ENCODE measurements around the gene C10orf62. TPM values are rescaled to one million over a fixed set of nuclear protein-coding genes. Genes with fewer than 3 reads are reported as not detected.

Gene C10orf62
- total and polyA plus RNA-seq, 10 of the 15 experiments (the other 5 are each of a cell fraction or from before 2014, with no cell fraction given): not detected

DNA sequence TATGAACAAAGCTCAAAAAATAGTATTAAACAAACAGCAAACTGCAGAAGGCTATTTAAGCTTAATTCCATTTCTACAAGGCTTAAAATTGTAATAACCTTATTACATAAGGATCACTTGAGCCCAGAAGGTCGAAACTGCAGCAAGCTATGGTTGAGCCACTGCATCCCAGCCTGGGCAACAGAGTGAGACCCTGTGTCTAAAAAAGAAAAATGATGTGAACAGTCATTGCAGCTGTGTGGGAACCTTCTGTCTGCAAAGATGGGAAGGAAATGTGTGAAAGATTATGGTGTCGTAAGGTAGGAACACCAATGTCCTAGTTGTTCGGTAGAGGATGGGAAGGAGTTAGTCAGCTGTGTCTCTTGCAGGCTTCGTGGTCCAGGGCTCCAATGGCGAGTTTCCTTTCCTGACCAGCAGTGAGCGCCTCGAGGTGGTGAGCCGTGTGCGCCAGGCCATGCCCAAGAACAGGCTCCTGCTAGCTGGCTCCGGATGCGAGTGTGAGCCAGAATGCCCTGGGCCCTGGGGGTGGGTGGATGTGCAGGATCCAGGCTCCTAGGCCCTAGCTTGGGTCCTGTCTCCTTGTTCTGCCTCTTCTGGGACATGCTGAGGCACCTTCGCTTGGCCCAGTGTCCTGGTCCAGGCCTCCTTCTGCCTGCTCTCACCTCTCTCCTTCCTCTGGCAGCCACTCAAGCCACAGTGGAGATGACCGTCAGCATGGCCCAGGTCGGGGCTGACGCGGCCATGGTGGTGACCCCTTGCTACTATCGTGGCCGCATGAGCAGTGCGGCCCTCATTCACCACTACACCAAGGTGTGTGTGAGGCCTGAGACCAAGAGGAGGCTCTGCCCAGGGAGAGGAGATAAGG is 9.1 kb downstream of the C10orf62 start:
- BruUV-seq (replicated peaks): no TSS peak
- H2AFZ ChIP-seq (ENCODE audit: control insufficient read depth, low read depth, low read length): no peak overlapping the region
- H3K27ac ChIP-seq (ENCODE audit: control insufficient read depth, insufficient read depth): no peak overlapping the region
- ATAC-seq: no peak
- no peak for TF ChIP-seq MEF2A (IDR thresholded peaks at IDR 0.05; ENCODE audit: insufficient read depth, low read depth, low read length)
- no peak for DNase-seq (ENCODE audit: low read depth, low spot score)
- H3K4me2 ChIP-seq (ENCODE audit: control insufficient read depth, insufficient read depth): no peak overlapping the region
- H4K20me1 ChIP-seq (ENCODE audit: control insufficient read depth, insufficient read depth): no peaks in the 10 kb centered on the region
- no peaks in the 10 kb centered on the region for H3K79me2 ChIP-seq (ENCODE audit: control insufficient read depth, insufficient read depth, low read length)
- 75% methylated on average over 19 of the region's 19 CpGs for WGBS (ENCODE audit: insufficient coverage, insufficient replicate concordance, low lambda C conversion rate, missing lambda C conversion rate)
- FAIRE-seq: no peak
- ChIA-PET CTCF (interaction anchor here (0.9 to 1.9 kb wide), 2 partner anchors 23 to 26 kb away, joined by 4 to 6 read pairs; partner anchors contain the start of gene ANKRD2), SMC1A (ENCODE audit: uncharacterized antibody, unreplicated experiment) (no interaction called here), RAD21 (ENCODE audit: unreplicated experiment) (no interaction called here), POLR2A (no interaction called here)
- H3K4me3 ChIP-seq: no peak overlapping the region
- H3K27me3 ChIP-seq (replicated peaks in 1 of 2; ENCODE audit: control insufficient read depth in 2 of 2, insufficient read depth in 2 of 2, low read length in 1 of 2): no peaks in the 10 kb centered on the region; a peak in 1 of 4 replicates
- no peaks in the 10 kb centered on the region for H3K9me3 ChIP-seq (replicated peaks; ENCODE audit: control insufficient read depth, insufficient read depth, low read length)
- no peak overlapping the region for H3K9ac ChIP-seq (ENCODE audit: control insufficient read depth, insufficient read depth, low read length)
- no peaks in the 10 kb centered on the region for H3K36me3 ChIP-seq (ENCODE audit: control insufficient read depth in 2 of 2, insufficient read depth in 2 of 2, low read length in 1 of 2)
- H3K4me1 ChIP-seq (ENCODE audit: control insufficient read depth, insufficient read depth, low read length): no peaks in the 10 kb centered on the region
- intact Hi-C loops (cut with micrococcal nuclease; ENCODE audit: unreplicated experiment): no loop called here
- in situ Hi-C loops (cut with MboI): no loop called here

DNA sequence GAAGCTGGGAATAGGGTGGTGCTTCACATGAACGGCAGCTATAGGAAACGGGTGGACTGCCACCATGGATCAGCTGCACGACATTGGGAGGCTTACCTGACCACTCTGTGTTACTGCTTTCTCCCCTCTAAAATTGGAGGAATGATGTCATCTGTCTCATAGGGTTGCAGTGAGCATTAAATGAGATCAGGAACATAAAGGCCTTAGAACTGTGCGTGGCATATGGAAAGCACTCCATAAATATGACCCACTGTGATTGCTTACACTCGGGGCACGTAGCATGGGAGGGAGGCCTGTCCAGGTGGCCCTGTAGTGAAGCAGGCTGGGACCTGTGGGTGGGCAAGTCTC is 9.7 kb downstream of the C10orf62 start:
- FAIRE-seq (no peak), DNase-seq (ENCODE audit: low read depth, low spot score) (no peak), ATAC-seq (no peak)
- Histone ChIP-seq H3K4me2 (ENCODE audit: control insufficient read depth, insufficient read depth) (no peak overlapping the region), H3K79me2 (ENCODE audit: control insufficient read depth, insufficient read depth, low read length) (no peaks in the 10 kb centered on the region), H3K9ac (ENCODE audit: control insufficient read depth, insufficient read depth, low read length) (no peak overlapping the region), H2AFZ (ENCODE audit: control insufficient read depth, low read depth, low read length) (no peak overlapping the region), H4K20me1 (ENCODE audit: control insufficient read depth, insufficient read depth) (no peaks in the 10 kb centered on the region), H3K4me1 (ENCODE audit: control insufficient read depth, insufficient read depth, low read length) (no peaks in the 10 kb centered on the region), H3K27me3 (replicated peaks in 1 of 2; ENCODE audit: control insufficient read depth in 2 of 2, insufficient read depth in 2 of 2, low read length in 1 of 2) (no peaks in the 10 kb centered on the region; a peak in 1 of 4 replicates), H3K27ac (ENCODE audit: control insufficient read depth, insufficient read depth) (no peak overlapping the region), H3K36me3 (ENCODE audit: control insufficient read depth in 2 of 2, insufficient read depth in 2 of 2, low read length in 1 of 2) (no peaks in the 10 kb centered on the region), H3K9me3 (replicated peaks; ENCODE audit: control insufficient read depth, insufficient read depth, low read length) (no peaks in the 10 kb centered on the region), H3K4me3 (no peak overlapping the region)
- intact Hi-C loops (cut with micrococcal nuclease; ENCODE audit: unreplicated experiment) (no loop called here), in situ Hi-C loops (cut with MboI) (no loop called here)
- BruUV-seq (replicated peaks): no TSS peak
- POLR2A ChIA-PET: no interaction called here
- RAD21 ChIA-PET (ENCODE audit: unreplicated experiment): no interaction called here
- no peak for TF ChIP-seq MTA2 (IDR thresholded peaks at IDR 0.05; ENCODE audit: low read depth)
- TF ChIP-seq WRNIP1 (IDR thresholded peaks at IDR 0.05; ENCODE audit: borderline replicate concordance, low read depth, low read length): no peak
- TF ChIP-seq CHD2 (IDR thresholded peaks at IDR 0.05; ENCODE audit: borderline replicate concordance, low read depth, low read length): no peak
- no peak for TF ChIP-seq ZNF207 (IDR thresholded peaks at IDR 0.05; ENCODE audit: borderline replicate concordance)
- TF ChIP-seq, protein P1, sequence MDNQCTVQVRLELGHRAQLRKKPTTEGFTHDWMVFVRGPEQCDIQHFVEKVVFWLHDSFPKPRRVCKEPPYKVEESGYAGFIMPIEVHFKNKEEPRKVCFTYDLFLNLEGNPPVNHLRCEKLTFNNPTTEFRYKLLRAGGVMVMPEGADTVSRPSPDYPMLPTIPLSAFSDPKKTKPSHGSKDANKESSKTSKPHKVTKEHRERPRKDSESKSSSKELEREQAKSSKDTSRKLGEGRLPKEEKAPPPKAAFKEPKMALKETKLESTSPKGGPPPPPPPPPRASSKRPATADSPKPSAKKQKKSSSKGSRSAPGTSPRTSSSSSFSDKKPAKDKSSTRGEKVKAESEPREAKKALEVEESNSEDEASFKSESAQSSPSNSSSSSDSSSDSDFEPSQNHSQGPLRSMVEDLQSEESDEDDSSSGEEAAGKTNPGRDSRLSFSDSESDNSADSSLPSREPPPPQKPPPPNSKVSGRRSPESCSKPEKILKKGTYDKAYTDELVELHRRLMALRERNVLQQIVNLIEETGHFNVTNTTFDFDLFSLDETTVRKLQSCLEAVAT (IDR thresholded peaks at IDR 0.05): no peak
- TF ChIP-seq SUZ12 (IDR thresholded peaks at IDR 0.05; ENCODE audit: unreplicated experiment): no peak
- no peak for TF ChIP-seq TARDBP (IDR thresholded peaks at IDR 0.05; ENCODE audit: borderline replicate concordance)
- no peak for TF ChIP-seq ZNF622 (IDR thresholded peaks at IDR 0.05)
- TF ChIP-seq POLR2AphosphoS5 (IDR thresholded peaks at IDR 0.05; ENCODE audit: low read length): no peak
- no peak for TF ChIP-seq EED (IDR thresholded peaks at IDR 0.05; ENCODE audit: low read depth)
- TF ChIP-seq POLR2A (IDR thresholded peaks at IDR 0.05; ENCODE audit: low read depth, low read length): no peak
- no peak for TF ChIP-seq PAX8 (IDR thresholded peaks at IDR 0.05)
- TF ChIP-seq NFXL1 (IDR thresholded peaks at IDR 0.05; ENCODE audit: borderline replicate concordance): no peak
- no peak for TF ChIP-seq RB1 (IDR thresholded peaks at IDR 0.05; ENCODE audit: borderline replicate concordance)
- TF ChIP-seq TCF7 (IDR thresholded peaks at IDR 0.05; ENCODE audit: borderline replicate concordance): no peak
- SMC1A ChIA-PET (ENCODE audit: uncharacterized antibody, unreplicated experiment): no interaction called here
- CTCF ChIA-PET: interaction anchor here (1.4 to 1.9 kb wide), 2 partner anchors 13 to 27 kb away, joined by 3 to 6 read pairs; partner anchors contain the start of gene ANKRD2
- WGBS (ENCODE audit: insufficient coverage, insufficient replicate concordance, low lambda C conversion rate, missing lambda C conversion rate): 61% methylated on average over 6 of the region's 6 CpGs
